Measurements from ENCODE around the gene GP1BA. TPM values are rescaled to one million over a fixed set of nuclear protein-coding genes. Genes with fewer than 3 reads are reported as not detected.

The GP1BA gene
- total and polyA plus RNA-seq, 2 donors (not counting 3 experiments of a cell fraction or from before 2014, with no cell fraction given): not detected

- Histone ChIP-seq H3K27ac (ENCODE audit: insufficient read depth, low read depth, low read length) (no peak overlapping the region), H4K20me1 (replicated peaks; ENCODE audit: control insufficient read depth, extremely low read depth, insufficient read depth, low read length) (no peaks in the 10 kb centered on the region), H3K27me3 (ENCODE audit: control insufficient read depth in 2 of 2, insufficient read depth in 2 of 2, low read length in 2 of 2) (no peaks in the 10 kb centered on the region), H3K4me3 (replicated peaks in 1 of 3; ENCODE audit: insufficient read depth in 1 of 3, low read depth in 1 of 3, low read length in 3 of 3) (no peak overlapping the region), H3K9me3 (replicated peaks; ENCODE audit: control insufficient read depth, insufficient read depth, low read length) (no peaks in the 10 kb centered on the region), H3K79me2 (ENCODE audit: control insufficient read depth, insufficient read depth, low read length) (peaks cover 17% of the 10 kb centered on the region), H3K36me3 (ENCODE audit: control insufficient read depth in 2 of 2, extremely low read depth in 1 of 2, insufficient read depth in 2 of 2, low read length in 2 of 2) (peaks cover 2 to 19% of the 10 kb centered on the region in 2 experiments), H3K9ac (replicated peaks; ENCODE audit: extremely low read depth, insufficient read depth, low read length) (no peak overlapping the region), H2AFZ (ENCODE audit: low read depth, low read length) (no peak overlapping the region), H3K9me1 (replicated peaks; ENCODE audit: control insufficient read depth, extremely low read depth, insufficient read depth, low read length) (no peaks in the 10 kb centered on the region), H3K4me1 (ENCODE audit: control insufficient read depth, extremely low read depth, insufficient read depth, low read length) (peaks cover 15% of the 10 kb centered on the region), H3K4me2 (ENCODE audit: insufficient read depth, low read length) (no peak overlapping the region)
- no peak for TF ChIP-seq POLR2A (IDR thresholded peaks at IDR 0.05; ENCODE audit: low read depth, low read length)
- no peak for TF ChIP-seq MAX (IDR thresholded peaks at IDR 0.05; ENCODE audit: insufficient read depth, insufficient read length)
- no peak for TF ChIP-seq JUN (IDR thresholded peaks at IDR 0.05; ENCODE audit: borderline replicate concordance, insufficient read depth, insufficient read length, low read depth)
- no peak for TF ChIP-seq CTCF (IDR thresholded peaks at IDR 0.05; ENCODE audit: extremely low read depth in 1 of 2, insufficient read depth in 1 of 2, low read depth in 1 of 2, low read length in 2 of 2)
- no peak for TF ChIP-seq POLR2AphosphoS5 (IDR thresholded peaks at IDR 0.05; ENCODE audit: insufficient read depth, low read depth, low read length)
- no peak for TF ChIP-seq GATA2 (IDR thresholded peaks at IDR 0.05; ENCODE audit: insufficient read depth, insufficient read length, low read depth, low read length)
- no peak for TF ChIP-seq MYC (IDR thresholded peaks at IDR 0.05; ENCODE audit: low read depth, low read length)
- TF ChIP-seq EZH2 (IDR thresholded peaks at IDR 0.05; ENCODE audit: borderline replicate concordance, low read depth, low read length, severe bottlenecking): no peak
- no peak for TF ChIP-seq FOS (IDR thresholded peaks at IDR 0.05; ENCODE audit: borderline replicate concordance, insufficient read depth, low read length)
- intact Hi-C loops (cut with micrococcal nuclease): no loop called here
- ChIA-PET CTCF (interaction anchor here (1.8 kb wide), 1 partner anchor 26 kb away, joined by 8 read pairs; no protein-coding TSS in a partner anchor), POLR2A (no interaction called here)
- FAIRE-seq: peak; percentile 15
- dilution Hi-C loops (cut with MboI; ENCODE audit: extremely low pct_ligation_motif_present, low sequenced_read_pairs): no loop called here
- no peak for DNase-seq (ENCODE audit: low read depth, low spot score)
- no TSS peak for BruUV-seq (replicated peaks)
Observed at GRCh38 chr17:4935650-4936049, 3.6 kb downstream of the GP1BA start.
